Fibroblast of the aortic adventitia (primary cell): Measurements from ENCODE around the gene PHF21B. TPM values are rescaled to one million over a fixed set of nuclear protein-coding genes. Genes with fewer than 3 reads are reported as not detected.
"Not testable (repeated sequence)": the region's sequence is repeated elsewhere in the genome, so short reads cannot be mapped to it uniquely, and the experiment has no call there.

ENCODE experiments used
- DNase-seq: peaks from one replicate; pipeline ENCODE4 v3.0.0-alpha.2; 2010; ENCODE audit warnings: low read depth
- H3K4me3 ChIP-seq: 2 replicates; pipeline ENCODE4 v1.5.1; 2011; ENCODE audit warnings: low read depth, mild to moderate bottlenecking, control low read depth, low read length, moderate library complexity
- total RNA-seq: library from RNA; depleted of rRNA; stranded (reverse); fragments of >200 nt; gene quantifications from 2 replicates; pipeline ENCODE4 v1.2.3, GENCODE V29; 2012; ENCODE audit warnings: low replicate concordance
- TF ChIP-seq, protein P1 (sequence below): IDR thresholded peaks from 2 replicates; pipeline ENCODE4 v1.5.1; 2011; ENCODE audit warnings: mild to moderate bottlenecking, low read length, control low read depth, inconsistent platforms; ENCODE audit not compliant: insufficient read depth

Gene PHF21B
- total RNA-seq, 1 donor = not detected

GRCh38 chr22:44913198-44913983 is 96.4 kb downstream of the PHF21B start:
- TF ChIP-seq, protein P1, sequence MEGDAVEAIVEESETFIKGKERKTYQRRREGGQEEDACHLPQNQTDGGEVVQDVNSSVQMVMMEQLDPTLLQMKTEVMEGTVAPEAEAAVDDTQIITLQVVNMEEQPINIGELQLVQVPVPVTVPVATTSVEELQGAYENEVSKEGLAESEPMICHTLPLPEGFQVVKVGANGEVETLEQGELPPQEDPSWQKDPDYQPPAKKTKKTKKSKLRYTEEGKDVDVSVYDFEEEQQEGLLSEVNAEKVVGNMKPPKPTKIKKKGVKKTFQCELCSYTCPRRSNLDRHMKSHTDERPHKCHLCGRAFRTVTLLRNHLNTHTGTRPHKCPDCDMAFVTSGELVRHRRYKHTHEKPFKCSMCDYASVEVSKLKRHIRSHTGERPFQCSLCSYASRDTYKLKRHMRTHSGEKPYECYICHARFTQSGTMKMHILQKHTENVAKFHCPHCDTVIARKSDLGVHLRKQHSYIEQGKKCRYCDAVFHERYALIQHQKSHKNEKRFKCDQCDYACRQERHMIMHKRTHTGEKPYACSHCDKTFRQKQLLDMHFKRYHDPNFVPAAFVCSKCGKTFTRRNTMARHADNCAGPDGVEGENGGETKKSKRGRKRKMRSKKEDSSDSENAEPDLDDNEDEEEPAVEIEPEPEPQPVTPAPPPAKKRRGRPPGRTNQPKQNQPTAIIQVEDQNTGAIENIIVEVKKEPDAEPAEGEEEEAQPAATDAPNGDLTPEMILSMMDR = no peak
- no peak for DNase-seq
- H3K4me3 ChIP-seq = no peak overlapping the region

- no peak overlapping the region for H3K4me3 ChIP-seq
- TF ChIP-seq, protein P1 = no peak
- DNase-seq = no peak
Observed at GRCh38 chr22:44909241-44909640, 100.6 kb downstream of the PHF21B start.

DNA sequence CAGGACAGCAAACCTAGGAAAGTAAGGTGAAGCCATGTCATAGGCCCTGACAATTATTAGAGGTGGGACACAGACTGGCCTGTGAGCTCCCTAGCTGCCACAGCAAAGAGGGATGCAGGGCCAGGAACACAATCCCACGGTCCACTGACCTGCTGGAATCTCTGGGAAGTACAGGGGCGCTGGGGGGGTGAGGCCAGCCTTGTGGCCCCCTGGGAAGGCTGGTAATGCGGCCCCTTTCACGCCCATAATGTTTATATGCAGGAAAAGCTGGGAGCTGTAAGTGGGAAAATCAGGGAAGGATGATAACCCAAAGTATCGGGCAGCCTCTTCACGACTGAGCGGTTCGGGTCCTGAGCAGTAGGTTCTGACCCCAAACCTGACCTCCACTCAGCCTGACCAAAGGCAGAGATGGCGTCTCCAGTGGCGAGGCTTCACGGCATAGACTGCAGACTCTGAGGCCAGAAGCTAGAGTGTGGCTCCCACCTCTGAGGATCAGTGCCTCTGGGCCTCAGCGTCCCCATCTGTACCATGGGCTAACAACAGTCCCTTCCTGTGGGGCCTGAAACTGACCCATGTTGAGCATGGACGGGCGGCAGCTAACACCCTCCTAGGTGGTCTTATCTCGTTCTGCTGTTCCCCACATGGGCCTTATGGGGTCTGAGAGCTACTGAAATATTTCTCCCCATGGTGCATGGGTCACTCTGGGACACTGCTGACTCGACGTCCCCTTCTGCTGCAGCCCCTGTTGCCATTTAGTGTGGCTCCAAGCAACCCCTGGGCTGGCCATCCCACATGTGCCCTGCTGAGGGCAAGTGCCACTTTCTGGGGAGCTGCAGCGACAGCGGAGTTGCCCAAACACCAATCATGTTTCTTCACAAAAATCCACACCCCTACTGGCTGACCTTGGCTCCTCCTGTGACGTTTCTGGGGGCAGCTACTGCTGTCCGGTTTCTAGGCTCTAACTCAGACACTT is 101.8 kb downstream of the PHF21B start:
- no peak overlapping the region for H3K4me3 ChIP-seq
- TF ChIP-seq, protein P1 = no peak
- no peak for DNase-seq

- no peak for DNase-seq
- TF ChIP-seq, protein P1 = no peak
- H3K4me3 ChIP-seq = no peak overlapping the region
Observed at GRCh38 chr22:44906999-44907644, 102.7 kb downstream of the PHF21B start.

- DNase-seq = no peak
- H3K4me3 ChIP-seq = no peak overlapping the region
- TF ChIP-seq, protein P1 = no peak
Observed at GRCh38 chr22:44906248-44906936, 103.4 kb downstream of the PHF21B start.

DNA sequence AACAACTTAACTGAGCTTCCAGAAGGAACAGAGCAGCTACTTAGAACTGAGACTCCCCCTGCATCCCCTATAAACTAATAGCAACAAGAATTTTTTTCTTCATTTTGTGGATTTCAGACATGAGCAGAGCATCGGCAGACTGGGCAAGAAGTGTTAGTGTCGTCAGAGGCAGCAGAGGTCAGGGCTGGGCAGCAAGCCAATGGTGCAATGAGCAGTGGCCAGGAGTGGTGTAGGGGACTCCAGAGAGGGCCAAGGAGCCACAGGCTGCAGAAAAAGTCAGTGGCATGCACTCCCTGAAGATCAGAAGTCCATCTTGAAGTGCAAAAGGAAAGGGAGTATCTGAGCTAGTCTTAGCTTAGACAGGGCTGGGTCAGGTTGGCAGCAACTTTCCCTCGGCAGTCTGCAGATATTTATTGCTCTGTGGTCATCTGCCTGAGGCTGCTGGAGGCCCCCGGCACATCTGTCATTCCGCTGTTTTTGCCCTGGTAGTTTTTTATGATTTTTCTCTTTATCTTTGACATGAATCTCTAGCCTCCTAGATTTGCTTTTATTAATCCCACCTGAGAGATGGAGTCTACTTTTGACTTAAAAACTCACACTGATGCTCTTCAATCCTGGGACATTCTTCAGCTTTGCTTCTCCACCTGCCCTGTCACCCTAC is 105.2 kb downstream of the PHF21B start:
- DNase-seq, H3K4me3 ChIP-seq: not testable (repeated sequence)

- H3K4me3 ChIP-seq, DNase-seq: not testable (repeated sequence)
Observed at GRCh38 chr22:44903164-44903563, 106.6 kb downstream of the PHF21B start.
